ENCODE measurements around the gene ZFP1.

ZFP1 gene

DNA sequence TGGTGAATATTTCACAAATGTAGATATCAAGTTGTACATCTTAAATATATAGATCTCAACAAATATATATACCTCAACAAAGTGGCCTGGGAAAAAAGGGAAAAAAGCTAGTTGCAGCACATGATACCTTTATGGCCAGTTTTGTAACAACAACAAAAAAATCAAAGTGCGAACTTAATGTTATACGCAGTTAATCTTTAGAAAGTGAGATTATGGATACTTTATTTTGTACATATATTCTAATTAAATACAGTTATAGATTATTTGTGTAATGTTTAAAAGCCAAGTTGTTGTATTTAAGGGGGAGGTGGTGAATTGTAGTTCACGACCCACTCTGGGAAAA lies 385 bp upstream of the ZFP1 start:
- no peak for DNase-seq (ENCODE audit: low read depth in 1 of 2, low spot score in 1 of 2)

DNA sequence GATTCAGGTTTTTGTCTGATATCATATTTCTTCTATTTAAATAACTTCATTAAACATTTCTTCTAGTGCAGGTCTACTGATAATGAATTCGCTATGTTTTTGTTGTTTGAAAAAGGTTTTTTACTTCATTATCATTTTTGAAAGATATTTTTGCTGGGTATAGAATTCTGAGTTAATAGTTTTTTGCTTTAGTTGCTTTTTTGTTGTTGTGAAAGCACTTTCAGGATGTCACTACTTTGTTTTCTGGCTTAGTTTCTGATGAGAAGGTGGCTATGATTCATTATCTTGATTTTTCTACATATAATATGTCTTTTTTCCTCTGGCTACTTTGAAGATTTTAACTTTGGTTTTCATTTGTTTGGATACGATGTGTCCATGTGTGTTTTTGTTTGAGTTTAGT lies 3.5 kb downstream of the ZFP1 start:
- no peak for DNase-seq (ENCODE audit: low read depth in 1 of 2, low spot score in 1 of 2)

DNA sequence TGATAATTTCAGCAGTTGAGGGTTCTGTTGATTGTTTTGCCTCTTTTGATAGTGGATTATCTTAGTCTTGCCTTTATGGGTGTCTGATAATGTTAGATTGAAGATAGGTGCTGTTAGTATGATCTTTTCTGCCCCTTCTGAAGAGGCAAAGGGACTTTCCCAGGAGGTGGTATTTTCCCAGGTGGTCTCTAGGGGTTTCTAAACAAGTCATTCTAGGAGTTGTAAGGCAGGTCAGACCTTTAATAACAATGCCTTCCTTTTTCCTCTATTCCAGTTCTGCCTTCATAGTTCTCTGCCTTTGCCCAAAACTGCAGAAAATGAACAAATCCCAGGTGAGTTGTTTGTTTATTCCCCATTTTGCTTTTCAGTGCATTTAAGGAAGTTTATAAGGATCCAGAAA lies 4.3 kb downstream of the ZFP1 start:
- DNase-seq (ENCODE audit: low read depth in 1 of 2, low spot score in 1 of 2) = no peak

DNA sequence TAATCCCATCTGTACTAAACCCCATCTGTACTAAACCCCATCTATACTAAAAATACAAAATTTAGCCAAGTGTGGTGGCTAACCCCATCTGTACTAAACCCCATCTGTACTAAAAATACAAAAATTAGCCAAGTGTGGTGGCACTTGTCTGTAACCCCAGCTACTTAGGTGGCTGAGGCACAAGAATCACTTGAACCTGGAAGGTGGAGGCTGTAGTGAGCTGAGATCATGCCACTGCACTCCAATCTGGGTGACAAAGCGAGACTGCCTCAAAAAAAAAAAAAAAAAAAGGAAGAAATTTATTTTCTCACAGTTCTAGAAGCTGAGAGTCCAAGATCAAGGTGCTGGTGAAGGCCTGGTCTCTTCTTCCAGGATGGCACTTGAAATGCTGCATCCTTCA lies 12.1 kb downstream of the ZFP1 start:
- DNase-seq (ENCODE audit: low read depth in 1 of 2, low spot score in 1 of 2) = no peak

DNA sequence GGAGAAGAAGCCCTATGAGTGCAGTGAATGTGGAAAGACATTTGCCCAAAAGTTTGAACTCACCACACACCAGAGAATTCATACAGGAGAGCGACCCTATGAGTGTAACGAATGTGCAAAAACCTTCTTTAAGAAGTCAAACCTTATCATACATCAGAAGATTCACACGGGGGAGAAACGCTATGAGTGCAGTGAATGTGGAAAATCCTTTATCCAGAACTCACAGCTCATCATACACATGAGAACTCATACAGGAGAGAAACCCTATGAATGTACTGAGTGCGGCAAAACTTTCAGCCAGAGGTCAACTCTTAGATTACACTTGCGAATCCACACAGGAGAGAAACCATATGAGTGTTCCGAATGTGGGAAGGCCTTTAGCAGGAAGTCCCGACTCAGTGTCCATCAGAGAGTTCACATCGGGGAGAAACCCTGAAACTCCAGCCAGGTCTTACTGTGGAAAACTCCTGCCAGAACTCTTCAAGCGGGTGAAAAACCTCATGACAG lies 21.6 kb downstream of the ZFP1 start:
- DNase-seq (ENCODE audit: low read depth in 1 of 2, low spot score in 1 of 2) = no peak

DNA sequence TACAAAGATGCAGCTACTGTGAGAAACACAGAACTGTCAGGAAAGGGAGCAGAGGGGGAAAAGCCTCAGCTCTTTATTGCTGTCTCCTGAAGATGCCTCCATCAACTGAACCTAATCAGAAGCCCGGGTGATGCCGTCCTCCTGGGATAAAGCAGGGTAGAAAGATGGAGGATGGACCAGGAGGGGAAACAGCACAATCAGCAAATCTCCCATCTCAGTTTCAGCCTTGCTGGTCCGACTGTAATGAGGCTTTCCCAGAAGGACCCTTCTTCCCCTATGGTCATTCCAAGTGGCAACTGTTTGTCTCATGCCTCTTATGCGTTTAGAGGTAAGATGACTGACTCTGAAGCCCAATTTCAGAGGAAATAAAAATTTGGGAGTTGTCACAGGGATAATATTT lies 24.3 kb downstream of the ZFP1 start:
- DNase-seq (ENCODE audit: low read depth in 1 of 2, low spot score in 1 of 2) = no peak

DNA sequence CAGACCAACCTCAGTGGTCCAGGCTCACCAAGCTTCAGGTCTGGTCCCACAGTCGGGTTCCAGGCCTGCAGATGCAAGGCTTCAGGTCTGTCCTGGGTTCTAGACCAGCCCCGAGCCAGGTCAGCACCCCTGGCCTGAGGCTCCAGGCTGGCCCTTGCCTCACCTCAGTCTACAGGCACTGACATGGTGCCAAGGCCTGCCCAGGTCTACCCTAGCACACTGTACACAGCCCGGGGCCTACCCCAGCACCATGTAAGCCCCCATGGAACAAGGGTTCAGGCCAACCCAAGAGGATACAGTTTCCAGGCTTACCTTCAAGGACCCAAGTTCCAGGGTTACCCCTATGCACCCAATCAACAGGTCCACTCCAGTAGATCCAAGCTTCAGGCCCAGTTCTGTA lies 26.8 kb downstream of the ZFP1 start:
- no peak for DNase-seq (ENCODE audit: low read depth in 1 of 2, low spot score in 1 of 2)

DNA sequence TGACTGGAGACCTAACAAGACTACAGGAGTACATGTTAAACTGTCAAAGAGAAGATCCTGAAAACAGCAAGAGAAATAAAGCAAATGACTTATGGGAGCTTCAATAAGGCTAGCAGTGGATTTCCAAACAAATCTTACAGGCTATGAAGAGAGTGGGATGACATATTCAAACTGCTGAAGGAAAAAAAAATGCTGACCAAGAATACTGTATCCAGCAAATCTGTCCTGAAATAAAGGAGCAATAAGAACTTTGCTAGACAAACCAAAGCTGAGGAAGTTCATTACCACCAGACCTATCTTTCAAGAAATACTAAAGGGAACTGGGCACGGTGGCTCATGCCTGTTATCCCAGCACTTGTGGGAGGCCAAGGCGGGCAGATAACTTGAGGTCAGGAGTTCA lies 28.6 kb downstream of the ZFP1 start:
- DNase-seq (ENCODE audit: low read depth in 1 of 2, low spot score in 1 of 2) = no peak

DNA sequence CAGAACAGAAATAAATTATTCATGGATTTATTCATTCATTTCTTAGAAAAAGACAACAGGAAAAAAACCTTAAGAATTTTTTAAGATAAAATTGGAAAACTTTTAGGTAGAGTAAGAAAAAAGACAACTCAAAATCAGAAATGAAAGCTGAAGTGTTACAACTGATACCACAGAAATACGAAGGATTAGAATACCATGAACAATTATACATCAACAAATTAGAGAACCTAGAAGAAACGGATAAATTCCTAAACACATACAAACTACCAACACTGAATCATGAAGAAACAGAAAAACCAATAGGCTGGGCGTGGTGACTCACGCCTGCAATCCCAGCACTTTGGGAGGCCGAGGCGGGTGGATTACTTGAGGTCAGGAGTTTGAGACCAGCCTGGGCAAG lies 30.9 kb downstream of the ZFP1 start:
- DNase-seq (ENCODE audit: low read depth in 1 of 2, low spot score in 1 of 2) = no peak

DNA sequence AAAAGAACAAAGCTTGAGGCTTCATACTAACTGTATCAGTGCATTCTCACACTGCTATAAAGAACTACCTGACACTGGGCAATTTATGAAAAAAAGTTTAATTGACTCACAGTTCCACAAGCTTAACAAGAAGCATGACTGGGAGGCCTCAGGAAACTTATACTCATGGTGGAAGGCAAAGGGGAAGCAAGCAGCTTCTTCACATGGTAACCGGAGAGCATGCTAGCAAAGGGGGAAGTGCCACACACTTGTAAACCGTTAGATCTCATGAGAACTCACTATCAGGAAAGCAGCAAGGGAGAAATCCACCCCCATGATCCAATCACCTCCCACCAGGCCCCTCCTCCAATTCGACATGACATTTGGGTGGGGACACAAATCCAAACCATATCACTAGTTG lies 33.3 kb downstream of the ZFP1 start:
- no peak for DNase-seq (ENCODE audit: low read depth in 1 of 2, low spot score in 1 of 2)

DNA sequence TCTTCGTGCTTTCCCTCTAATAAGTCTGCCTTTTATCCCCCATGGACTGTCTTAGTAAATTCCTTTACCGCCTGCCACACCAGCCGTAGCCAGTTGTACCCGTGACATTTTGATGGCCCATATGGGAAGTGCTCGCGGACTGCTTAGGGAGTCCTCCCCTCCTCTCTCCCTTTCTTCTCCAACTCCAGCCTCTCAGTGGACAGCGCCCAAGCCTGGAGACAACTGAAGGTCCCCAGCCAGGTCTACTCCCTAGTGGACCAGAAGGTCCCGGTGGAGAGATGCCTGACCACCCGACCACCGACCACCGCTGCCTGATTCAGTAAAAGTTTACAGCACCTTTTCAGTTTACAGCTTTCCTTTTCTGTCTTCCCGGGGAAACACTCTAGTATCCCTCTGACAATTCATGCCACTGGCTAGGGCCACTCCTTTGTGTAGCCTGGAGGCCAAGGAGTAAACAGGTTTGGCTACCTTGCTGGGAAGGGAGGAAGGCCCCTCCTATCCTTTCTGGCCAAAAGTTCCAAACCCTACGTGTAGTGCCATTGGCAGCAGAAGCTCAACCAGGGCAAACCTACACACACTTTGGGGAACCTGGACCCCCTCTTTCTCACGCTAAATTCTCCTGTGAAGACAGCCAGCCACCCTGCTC lies 40.6 kb downstream of the ZFP1 start:
- no peak for DNase-seq (ENCODE audit: low read depth in 1 of 2, low spot score in 1 of 2)

DNA sequence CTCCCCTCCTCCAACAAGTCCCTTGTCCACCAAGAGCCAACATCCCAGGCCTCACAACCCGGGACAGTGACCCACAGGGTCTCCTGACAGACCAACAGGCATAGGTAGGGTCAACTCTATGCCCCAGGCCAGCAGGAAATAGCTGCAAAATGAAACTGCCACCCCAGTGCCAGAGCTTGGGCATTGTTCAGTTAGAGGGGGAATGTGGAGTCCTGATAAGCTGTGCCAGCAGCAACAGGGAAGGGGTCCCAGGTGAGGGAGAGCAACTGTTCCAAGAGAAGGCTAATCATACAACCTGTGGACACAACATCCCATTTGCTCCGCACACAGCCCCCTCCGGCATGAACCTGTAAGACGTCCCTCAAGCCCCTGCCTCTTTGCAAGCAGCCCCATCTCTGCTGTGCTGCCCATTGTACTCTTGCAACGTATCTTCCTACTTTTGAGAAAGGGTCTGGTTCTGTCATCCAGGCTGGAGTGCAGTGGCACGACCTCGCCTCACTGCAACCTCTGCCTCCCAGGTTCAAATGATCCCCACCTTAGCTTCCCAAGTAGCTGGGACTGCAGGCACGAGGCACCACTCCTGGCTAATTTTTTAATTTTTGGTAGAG lies 41.4 kb downstream of the ZFP1 start:
- no peak for DNase-seq (ENCODE audit: low read depth in 1 of 2, low spot score in 1 of 2)

DNA sequence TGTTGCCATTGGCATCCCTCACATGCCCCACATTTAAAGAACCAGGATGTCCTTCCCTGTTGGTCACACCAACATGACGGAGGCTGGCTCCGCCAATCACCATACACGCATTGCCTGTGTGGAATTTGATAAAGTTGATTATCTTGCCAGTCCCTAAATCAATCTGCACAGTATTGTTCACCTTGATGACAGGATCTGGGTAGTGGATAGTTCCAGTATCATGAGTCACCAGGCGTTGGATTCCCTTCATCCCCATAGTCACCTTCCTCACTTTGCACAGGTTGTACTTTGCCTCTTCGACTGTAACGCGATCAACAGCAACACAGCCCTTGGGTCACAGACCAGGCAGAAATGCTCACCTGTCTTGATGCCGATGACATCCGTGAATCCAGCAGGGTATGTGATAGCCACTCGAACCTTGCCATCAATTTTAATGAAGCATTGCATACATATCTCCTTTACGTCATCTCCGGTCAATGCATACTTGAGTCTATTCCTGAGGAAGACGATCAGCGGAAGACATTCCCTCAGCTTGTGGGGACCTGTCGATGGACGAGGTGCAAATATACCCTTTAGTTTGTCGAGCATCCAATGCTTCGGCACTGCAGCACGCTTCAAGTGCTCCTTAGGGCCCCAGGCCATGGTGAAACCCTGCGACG lies 44.4 kb downstream of the ZFP1 start:
- no peak for DNase-seq (ENCODE audit: low read depth in 1 of 2, low spot score in 1 of 2)

DNA sequence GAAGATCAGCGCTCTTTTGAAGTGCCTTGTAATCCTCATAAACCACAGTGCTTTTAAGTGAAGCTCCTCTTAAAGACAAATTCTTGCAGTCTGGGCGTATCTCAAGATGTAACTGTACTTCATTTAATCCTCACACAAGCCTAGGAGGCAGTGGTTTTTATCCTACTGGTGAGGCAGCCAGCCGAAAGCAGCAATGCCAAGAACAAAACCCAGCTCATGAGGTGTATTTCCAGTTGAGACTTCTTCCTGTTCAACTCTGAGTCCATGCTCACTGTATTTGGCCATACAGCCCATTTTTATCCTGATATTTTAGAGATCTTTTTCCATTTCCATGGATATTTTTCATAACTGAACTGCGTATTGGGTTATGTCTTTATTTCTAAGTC lies 44.9 kb downstream of the ZFP1 start:
- DNase-seq (ENCODE audit: low read depth in 1 of 2, low spot score in 1 of 2) = no peak

DNA sequence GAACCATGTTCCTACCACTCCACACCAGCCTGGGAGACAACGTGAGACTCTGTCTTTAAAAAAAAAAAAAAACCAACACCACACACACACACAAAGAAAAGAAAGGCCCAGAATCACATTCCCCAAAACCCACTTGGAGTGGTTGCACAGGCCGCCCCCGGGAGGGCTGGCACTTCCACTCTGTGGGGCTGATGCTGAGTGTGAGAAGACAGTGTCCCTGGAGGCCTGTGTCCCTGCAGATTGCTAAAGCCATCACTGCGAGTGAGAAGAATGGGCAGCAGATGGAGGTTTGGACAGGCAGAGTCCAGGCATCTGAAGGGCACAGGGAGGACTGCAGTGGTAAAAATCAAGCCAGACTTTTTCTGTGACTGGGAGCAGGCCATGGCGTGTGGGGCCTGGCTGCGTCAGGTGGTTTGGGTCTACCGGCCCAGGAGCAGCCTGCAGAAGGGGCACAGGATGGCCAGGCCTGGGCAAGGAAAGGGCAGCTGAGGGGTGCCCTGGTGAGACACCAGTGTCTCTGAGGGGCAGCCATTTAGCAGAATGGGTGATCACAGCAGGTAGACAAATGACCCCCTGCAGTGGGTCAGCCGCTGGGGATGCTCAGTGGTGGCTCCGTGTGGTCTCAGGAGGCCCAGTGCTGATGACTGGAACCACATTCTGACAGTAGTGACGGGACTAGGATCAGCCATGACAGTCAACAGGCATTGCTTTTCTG lies 45.6 kb downstream of the ZFP1 start:
- no peak for DNase-seq (ENCODE audit: low read depth in 1 of 2, low spot score in 1 of 2)

DNA sequence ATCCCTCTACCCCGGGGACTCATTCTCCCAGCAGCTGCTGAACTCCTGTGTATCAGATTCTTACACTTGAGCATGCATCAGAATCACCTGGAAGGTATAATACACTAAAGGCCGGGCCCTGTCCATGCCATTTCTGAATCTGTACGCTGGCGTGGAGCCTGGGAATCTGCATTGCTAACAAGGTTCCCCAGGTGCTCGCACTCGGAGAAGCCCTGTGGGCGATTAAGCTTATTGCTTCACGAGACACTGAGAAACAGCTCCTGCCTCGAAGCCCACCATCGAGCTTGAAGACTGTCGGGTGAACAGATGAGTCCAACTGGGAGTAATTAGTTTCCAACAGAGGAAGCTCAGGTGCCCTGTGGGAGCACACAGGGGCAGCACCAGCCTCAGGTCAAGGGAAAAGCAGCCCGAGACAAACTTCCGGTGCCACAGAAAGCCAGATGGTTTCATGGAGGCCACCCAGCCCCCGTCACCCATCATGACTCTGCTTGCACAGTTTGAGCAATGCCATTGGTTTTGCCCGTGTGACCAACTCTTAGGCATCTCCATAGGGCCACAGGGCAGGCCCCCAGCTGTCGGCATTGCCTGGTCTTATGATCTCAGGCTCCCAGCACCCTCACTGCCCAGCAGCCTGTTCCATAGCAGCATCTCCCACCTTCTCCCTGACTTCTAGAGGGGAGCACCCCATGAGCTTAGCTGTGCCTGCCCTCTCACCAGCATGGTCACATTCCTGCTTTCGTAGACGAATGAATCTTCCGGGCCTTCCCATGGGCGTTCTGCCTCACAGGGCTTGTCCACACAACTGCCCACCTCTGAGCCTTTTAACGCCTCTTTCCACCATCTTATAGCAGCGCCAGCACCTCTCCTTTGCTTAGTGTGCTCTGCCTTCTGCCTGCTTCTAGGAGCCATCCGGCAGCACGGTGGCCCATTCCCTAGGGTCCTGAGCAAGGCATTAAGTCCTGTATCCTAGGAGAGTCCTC lies 47.8 kb downstream of the ZFP1 start:
- DNase-seq (ENCODE audit: low read depth in 1 of 2, low spot score in 1 of 2) = no peak

DNA sequence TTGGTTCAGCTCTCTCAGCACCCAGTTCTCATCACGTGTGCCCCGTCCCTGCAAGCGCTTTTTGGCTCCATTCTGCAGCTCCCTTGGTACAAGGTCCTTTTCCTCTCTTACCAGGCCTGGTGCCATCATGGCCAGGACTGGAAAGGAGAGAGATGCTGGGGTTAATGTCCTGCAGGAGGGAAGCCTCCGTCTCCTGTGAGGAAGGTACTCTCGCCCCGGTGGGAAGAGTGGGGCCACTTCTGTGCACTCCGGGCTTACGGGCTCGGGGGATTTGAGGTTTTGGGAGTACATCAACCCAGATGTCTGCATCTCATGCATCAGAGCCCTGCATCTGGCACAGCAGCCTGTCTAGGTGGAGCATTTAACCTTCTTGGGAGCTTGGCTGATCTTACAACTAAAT lies 48.5 kb downstream of the ZFP1 start:
- no peak for DNase-seq (ENCODE audit: low read depth in 1 of 2, low spot score in 1 of 2)

DNA sequence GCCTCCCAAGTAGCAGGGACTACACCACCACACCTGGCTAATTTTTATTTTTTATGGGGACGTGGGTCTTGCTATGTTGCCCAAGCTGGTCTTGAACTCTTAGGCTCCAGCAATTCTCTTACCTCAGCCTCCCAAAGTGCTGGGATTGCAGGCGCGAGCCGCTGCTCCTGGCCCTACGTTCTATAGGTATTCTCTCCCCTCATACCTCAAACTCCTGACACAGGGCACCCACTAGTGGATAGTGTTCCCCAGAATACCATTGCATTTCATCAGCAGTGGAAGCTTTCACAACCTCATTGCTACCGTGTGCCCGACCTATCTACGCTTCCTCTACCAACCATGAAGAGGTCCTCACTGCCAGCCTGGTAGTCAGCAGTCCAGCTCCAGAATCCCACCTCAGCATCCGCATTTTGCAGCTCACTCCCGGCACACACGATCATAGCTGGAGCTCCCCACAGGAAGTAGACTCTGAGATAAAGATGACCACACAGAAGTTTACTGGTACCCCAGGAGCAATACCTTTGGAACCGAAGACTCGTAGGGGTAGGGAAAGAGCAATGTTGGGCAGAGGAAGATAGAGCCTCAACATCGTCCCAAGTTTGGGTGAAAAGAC lies 49.3 kb downstream of the ZFP1 start:
- no peak for DNase-seq (ENCODE audit: low read depth in 1 of 2, low spot score in 1 of 2)

DNA sequence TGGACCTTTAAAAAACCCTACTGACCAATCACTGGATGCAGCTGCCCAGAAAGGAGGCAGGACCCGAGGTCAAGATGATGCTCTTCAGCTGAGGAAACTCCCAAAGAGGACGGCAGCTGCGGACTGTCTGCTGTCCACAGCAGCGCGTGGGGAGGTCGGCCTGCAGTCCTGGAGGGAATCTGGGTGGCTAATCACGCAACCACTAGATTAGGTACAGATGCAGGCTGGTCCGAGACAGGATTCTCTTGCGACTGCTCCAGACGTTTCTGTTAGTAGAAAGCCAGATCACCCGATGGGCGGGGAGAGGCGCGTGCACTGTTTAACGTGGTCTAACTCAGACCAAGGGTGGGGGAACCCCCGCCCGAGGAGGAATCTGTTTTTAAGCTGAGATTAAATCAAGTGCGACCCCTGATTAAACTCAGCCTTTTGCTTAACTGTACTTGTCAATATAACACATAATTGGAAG lies 49.8 kb downstream of the ZFP1 start:
- no peak for DNase-seq (ENCODE audit: low read depth in 1 of 2, low spot score in 1 of 2)

DNA sequence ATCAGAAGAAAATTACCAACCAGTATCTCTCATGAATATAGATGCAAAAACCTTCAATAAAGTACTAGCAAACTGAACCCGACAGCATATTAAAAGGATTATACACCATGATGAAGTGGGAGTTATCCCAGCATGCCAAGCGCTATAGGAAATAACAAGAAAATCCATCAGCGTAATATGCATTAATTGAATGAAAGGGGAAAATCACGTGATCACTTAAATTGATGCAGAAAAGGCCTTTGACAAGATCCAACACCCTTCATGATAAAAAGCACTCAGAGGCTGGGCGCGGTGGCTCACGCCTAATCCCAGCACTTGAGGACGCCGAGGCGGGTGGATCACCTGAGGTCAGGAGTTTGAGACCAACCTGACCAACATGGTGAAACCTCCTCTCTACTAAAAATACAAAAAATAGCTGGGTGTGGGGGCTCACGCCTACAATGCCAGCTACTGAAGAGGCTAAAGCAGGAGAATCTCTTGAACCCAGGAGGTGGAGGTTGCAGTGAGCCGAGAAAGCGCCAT lies 53.8 kb downstream of the ZFP1 start:
- DNase-seq (ENCODE audit: low read depth in 1 of 2, low spot score in 1 of 2) = no peak

Measured in activated T-helper 1 cell treated with anti-CD3 and anti-CD28 coated beads, Interleukin-2, amount 50 U/mL, for 16 hours (primary cell).